B cell (primary cell): ENCODE results near the gene FNDC5. TPM values are rescaled to one million over a fixed set of nuclear protein-coding genes. Genes with fewer than 3 reads are reported as not detected.

ENCODE experiments used
- ATAC-seq: fragments of 200-7000 bp; cut with Tn5 transposase; one replicate; pipeline ENCODE4 v1.10.0; 2021; ENCODE audit warnings: low read depth, mild to moderate bottlenecking, moderate number of reproducible peaks, moderate library complexity
- CTCF ChIA-PET: fragments of 350-600 bp; sonication (Branson Sonifier 250); formaldehyde crosslinking; loops from one replicate; lab custom pipeline; 2021; ENCODE audit warnings: antibody characterized with exemption, inconsistent platforms; lab: Charles Lee
- POLR2A ChIA-PET: fragments of 350-600 bp; sonication (Branson Sonifier 250); formaldehyde crosslinking; loops from one replicate; lab custom pipeline; 2021; ENCODE audit warnings: antibody characterized with exemption; lab: Charles Lee
- DNase-seq: peaks from one replicate; pipeline ENCODE4 v3.0.0; 2013
- H2AFZ ChIP-seq: 2 replicates; pipeline ENCODE4 v1.6.1; 2012; ENCODE audit warnings: mild to moderate bottlenecking, low read depth, low read length; ENCODE audit not compliant: insufficient read depth, poor library complexity, severe bottlenecking
- H3K27ac ChIP-seq, 2 donors: 1 replicate in 1 of 2; 2 replicates in 1 of 2; pipeline ENCODE4 v1.5.1; 2012 to 2013; ENCODE audit warnings: low read length in 2 of 2, mild to moderate bottlenecking in 2 of 2, moderate library complexity in 1 of 2
- H3K27me3 ChIP-seq, 4 experiments: fragments of 200-600 bp in 1 of 4; sonication (generic) in 1 of 4; replicated peaks in 1 of 4; 1 replicate in 2 of 4; 2 replicates in 2 of 4; pipeline versions ENCODE4 v1.6.1 to v1.7.0; 2013 to 2016; ENCODE audit warnings: low read length in 3 of 4, mild to moderate bottlenecking in 2 of 4, mixed read lengths in 1 of 4, moderate library complexity in 1 of 4; ENCODE audit not compliant: insufficient read depth in 4 of 4, control insufficient read depth in 3 of 4; ENCODE audit errors: control extremely low read depth in 1 of 4
- H3K36me3 ChIP-seq, 2 experiments: replicated peaks in 1 of 2; 1 replicate in 1 of 2; 2 replicates in 1 of 2; pipeline versions ENCODE4 v1.6.1 to v1.7.1; 2013; ENCODE audit warnings: low read length in 1 of 2; ENCODE audit not compliant: insufficient read depth in 2 of 2, control insufficient read depth in 1 of 2; ENCODE audit errors: control extremely low read depth in 1 of 2, extremely low read depth in 1 of 2
- H3K4me1 ChIP-seq, 2 donors: fragments of 200-600 bp in 1 of 2; sonication (generic) in 1 of 2; 1 replicate in 1 of 2; 2 replicates in 1 of 2; pipeline versions ENCODE4 v1.5.1 to v1.6.1; 2013 to 2017; ENCODE audit warnings: low read length in 2 of 2; ENCODE audit not compliant: control insufficient read depth in 2 of 2, insufficient read depth in 2 of 2
- H3K4me2 ChIP-seq: replicated peaks from 2 replicates; pipeline ENCODE3; 2012; ENCODE audit warnings: mild to moderate bottlenecking, low read depth, low read length; ENCODE audit not compliant: poor library complexity, severe bottlenecking
- H3K4me3 ChIP-seq, 5 experiments: fragments of 200-600 bp in 1 of 5; sonication (generic) in 1 of 5; 1 replicate in 3 of 5; 2 replicates in 2 of 5; pipeline versions ENCODE4 v1.5.1 to v1.7.0; 2011 to 2016; ENCODE audit warnings: low read length in 4 of 5, mild to moderate bottlenecking in 4 of 5, low read depth in 2 of 5, control low read depth in 1 of 5, moderate library complexity in 1 of 5; ENCODE audit not compliant: insufficient read depth in 1 of 5; ENCODE audit errors: control extremely low read depth in 1 of 5, extremely low read depth in 1 of 5
- H3K79me2 ChIP-seq: fragments of 200-600 bp; sonication (generic); one replicate; pipeline ENCODE4 v1.6.0; 2016; ENCODE audit warnings: low read length; ENCODE audit not compliant: control insufficient read depth, insufficient read depth
- H3K9ac ChIP-seq: fragments of 200-600 bp; sonication (generic); 2 replicates; pipeline ENCODE4 v1.6.1; 2017; ENCODE audit warnings: mild to moderate bottlenecking, low read length, moderate library complexity
- H3K9me3 ChIP-seq, 3 donors: one replicate each; pipeline versions ENCODE4 v1.6.1 to v1.7.1; 2013; ENCODE audit warnings: low read length in 2 of 3; ENCODE audit not compliant: control insufficient read depth in 2 of 3, insufficient read depth in 1 of 3; ENCODE audit errors: control extremely low read depth in 1 of 3
- H4K20me1 ChIP-seq: 2 replicates; pipeline ENCODE4 v1.6.0; 2012; ENCODE audit warnings: mild to moderate bottlenecking, low read length; ENCODE audit not compliant: insufficient read depth, control insufficient read depth, poor library complexity, severe bottlenecking
- H3K27ac Mint-ChIP-seq: one replicate; pipeline ENCODE4 v1.8.0; 2021; ENCODE audit warnings: mixed read lengths
- H3K27me3 Mint-ChIP-seq: one replicate; pipeline ENCODE4 v1.8.0; 2021; ENCODE audit warnings: mixed read lengths
- H3K4me1 Mint-ChIP-seq: one replicate; pipeline ENCODE4 v1.8.0; 2021; ENCODE audit warnings: mixed read lengths
- H3K4me3 Mint-ChIP-seq: one replicate; pipeline ENCODE4 v1.8.0; 2021; ENCODE audit warnings: mixed read lengths
- H3K9me3 Mint-ChIP-seq: one replicate; pipeline ENCODE4 v1.8.0; 2022; ENCODE audit warnings: mixed read lengths; ENCODE audit not compliant: insufficient read depth
- EZH2 ChIP-seq: IDR thresholded peaks from 2 replicates; pipeline ENCODE4 v1.6.1; 2012; ENCODE audit warnings: borderline replicate concordance, low read depth, mild to moderate bottlenecking, moderate library complexity, low read length; ENCODE audit not compliant: insufficient read depth, poor library complexity, severe bottlenecking
- WGBS: methylation state at CpG from one replicate; pipeline ENCODE4 v1.1.5; 2013; ENCODE audit warnings: missing lambda C conversion rate; ENCODE audit not compliant: insufficient coverage; 5-methylcytosine and 5-hydroxymethylcytosine counted together
- intact Hi-C: fragments of 100-400 bp; cut with micrococcal nuclease; formaldehyde crosslinking; loops from one replicate; pipeline ENCODE4 v1.10.0; 2022
- polyA plus RNA-seq: library from polyadenylated mRNA; depleted of rRNA; stranded (reverse); fragments of >200 nt; gene quantifications from 2 replicates; pipeline ENCODE4 v1.2.3, GENCODE V29; 2012
- total RNA-seq, 2 donors: library from RNA; stranded (reverse); fragments of 120-200 nt in 1 of 2; gene quantifications; 1 replicate in 1 of 2; 2 replicates in 1 of 2; pipeline versions ENCODE4 v1.2.3 to v1.2.4, GENCODE V29; 2013 to 2022
- TF ChIP-seq, protein P1 (sequence below): fragments of 200-600 bp; IDR thresholded peaks from one replicate; pipeline ENCODE4 v1.8.0; 2022; ENCODE audit warnings: antibody characterized with exemption, mild to moderate bottlenecking

Gene FNDC5
- total and polyA plus RNA-seq, 2 donors (not counting 1 experiment from before 2014, with no cell fraction given): 0.76 to 2.1 TPM

- Mint-ChIP-seq H3K9me3 (no peaks in the 10 kb centered on the region), H3K4me3 (no peak overlapping the region), H3K4me1 (peaks cover 10% of the 10 kb centered on the region), H3K27me3 (peaks cover 42% of the 10 kb centered on the region), H3K27ac (no peak overlapping the region)
- no peak for TF ChIP-seq EZH2
- TF ChIP-seq, protein P1, sequence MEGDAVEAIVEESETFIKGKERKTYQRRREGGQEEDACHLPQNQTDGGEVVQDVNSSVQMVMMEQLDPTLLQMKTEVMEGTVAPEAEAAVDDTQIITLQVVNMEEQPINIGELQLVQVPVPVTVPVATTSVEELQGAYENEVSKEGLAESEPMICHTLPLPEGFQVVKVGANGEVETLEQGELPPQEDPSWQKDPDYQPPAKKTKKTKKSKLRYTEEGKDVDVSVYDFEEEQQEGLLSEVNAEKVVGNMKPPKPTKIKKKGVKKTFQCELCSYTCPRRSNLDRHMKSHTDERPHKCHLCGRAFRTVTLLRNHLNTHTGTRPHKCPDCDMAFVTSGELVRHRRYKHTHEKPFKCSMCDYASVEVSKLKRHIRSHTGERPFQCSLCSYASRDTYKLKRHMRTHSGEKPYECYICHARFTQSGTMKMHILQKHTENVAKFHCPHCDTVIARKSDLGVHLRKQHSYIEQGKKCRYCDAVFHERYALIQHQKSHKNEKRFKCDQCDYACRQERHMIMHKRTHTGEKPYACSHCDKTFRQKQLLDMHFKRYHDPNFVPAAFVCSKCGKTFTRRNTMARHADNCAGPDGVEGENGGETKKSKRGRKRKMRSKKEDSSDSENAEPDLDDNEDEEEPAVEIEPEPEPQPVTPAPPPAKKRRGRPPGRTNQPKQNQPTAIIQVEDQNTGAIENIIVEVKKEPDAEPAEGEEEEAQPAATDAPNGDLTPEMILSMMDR: no peak
- H3K4me3 ChIP-seq: no peak overlapping the region
- no peak overlapping the region for H2AFZ ChIP-seq
- H3K9me3 ChIP-seq: peaks cover 0 to 8% (median 0%) of the 10 kb centered on the region in 3 donors
- peaks cover 3 to 6% of the 10 kb centered on the region in 2 donors for H3K4me1 ChIP-seq
- peaks cover 0 to 43% (median 17%) of the 10 kb centered on the region in 4 experiments for H3K27me3 ChIP-seq
- H3K79me2 ChIP-seq: no peaks in the 10 kb centered on the region
- DNase-seq (no peak), ATAC-seq (no peak)
- 50% methylated on average over 1 of the region's 7 CpGs for WGBS
- H3K27ac ChIP-seq: no peak overlapping the region
- ChIA-PET POLR2A (no interaction called here), CTCF (no interaction called here)
- H3K4me2 ChIP-seq: no peak overlapping the region
- no peaks in the 10 kb centered on the region for H4K20me1 ChIP-seq
- intact Hi-C loops: no loop called here
- H3K9ac ChIP-seq: no peak overlapping the region
- H3K36me3 ChIP-seq: no peaks in the 10 kb centered on the region
Measured at GRCh38 chr1:32883338-32884031, 12.8 kb upstream of the FNDC5 start.
